C4-2B (cell line): ENCODE measurements around the gene CMIP.

Experiments
- H3K27ac ChIP-seq: fragments of 450-650 bp; 2 replicates; pipeline ENCODE4 v1.5.1; 2017
- ZFX ChIP-seq: fragments of 450-650 bp; IDR thresholded peaks from 2 replicates; pipeline ENCODE4 v1.6.1; 2017
- TF ChIP-seq, protein P1 (sequence below): fragments of 450-650 bp; conservative IDR thresholded peaks from 2 replicates; pipeline ENCODE4 v1.5.1; 2017; ENCODE audit warnings: mild to moderate bottlenecking

Gene CMIP

DNA sequence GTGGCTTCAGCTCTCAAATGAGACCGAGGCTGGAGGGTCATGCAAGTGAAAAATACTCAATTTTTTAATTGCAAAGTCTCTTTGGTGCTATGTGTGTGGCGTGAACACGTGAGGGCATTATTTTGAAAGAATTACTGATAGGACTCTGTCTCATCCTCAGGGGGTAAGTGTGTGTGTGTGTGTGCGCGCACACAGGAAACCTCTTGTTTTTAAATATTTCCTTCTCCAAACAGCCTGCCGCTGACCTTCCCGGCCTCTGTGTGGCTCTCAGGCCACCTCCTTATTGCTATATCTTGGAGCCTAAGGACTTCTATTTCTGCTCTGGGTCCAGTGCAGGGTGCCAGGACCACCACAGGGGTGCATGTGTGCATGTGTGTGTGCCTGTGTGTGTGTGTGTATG lies 99.7 kb downstream of the CMIP start:
- H3K27ac ChIP-seq: no peak overlapping the region
- TF ChIP-seq, protein P1, sequence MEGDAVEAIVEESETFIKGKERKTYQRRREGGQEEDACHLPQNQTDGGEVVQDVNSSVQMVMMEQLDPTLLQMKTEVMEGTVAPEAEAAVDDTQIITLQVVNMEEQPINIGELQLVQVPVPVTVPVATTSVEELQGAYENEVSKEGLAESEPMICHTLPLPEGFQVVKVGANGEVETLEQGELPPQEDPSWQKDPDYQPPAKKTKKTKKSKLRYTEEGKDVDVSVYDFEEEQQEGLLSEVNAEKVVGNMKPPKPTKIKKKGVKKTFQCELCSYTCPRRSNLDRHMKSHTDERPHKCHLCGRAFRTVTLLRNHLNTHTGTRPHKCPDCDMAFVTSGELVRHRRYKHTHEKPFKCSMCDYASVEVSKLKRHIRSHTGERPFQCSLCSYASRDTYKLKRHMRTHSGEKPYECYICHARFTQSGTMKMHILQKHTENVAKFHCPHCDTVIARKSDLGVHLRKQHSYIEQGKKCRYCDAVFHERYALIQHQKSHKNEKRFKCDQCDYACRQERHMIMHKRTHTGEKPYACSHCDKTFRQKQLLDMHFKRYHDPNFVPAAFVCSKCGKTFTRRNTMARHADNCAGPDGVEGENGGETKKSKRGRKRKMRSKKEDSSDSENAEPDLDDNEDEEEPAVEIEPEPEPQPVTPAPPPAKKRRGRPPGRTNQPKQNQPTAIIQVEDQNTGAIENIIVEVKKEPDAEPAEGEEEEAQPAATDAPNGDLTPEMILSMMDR: no peak

GRCh38 chr16:81544700-81545271 lies 100.2 kb downstream of the CMIP start:
- H3K27ac ChIP-seq: no peak overlapping the region
- no peak for TF ChIP-seq ZFX

DNA sequence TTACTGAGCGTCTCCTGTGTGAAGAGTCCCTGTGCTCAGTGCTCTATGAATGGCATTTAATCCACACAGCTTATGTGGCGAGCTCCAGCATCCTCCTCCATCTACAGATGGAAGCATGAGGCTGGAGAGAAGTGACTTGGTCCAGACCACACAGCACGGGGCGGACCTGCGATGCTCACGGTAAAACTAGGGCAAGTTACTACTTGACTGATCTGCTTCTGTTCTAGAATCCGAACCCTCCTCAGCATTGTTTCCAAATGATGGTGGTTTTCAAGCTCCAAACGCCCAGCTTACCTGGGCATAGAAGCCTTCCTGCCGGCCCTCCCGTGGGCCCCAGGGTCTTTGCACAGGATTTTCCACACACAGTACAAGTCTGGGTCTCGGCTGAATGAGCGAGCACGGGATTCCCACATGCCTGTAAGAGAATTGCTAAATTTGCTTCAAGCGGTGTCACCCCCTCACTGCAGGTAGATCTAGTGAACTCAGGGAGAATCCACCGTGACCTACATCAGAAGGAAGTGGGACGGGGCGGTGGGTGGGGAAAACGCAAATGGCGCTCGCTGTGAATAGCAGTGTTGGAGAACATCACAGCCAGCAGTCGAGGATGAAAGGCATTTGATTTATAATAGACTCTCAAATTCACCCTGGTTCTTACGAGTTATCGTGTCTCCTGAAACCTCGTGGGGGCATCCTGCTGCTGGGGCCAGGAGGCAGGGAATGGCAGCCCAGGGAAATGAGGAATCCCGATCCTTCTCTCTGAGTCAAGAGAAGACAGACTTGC lies 101.1 kb downstream of the CMIP start:
- no peak for TF ChIP-seq ZFX
- TF ChIP-seq, protein P1: no peak
- no peak overlapping the region for H3K27ac ChIP-seq

DNA sequence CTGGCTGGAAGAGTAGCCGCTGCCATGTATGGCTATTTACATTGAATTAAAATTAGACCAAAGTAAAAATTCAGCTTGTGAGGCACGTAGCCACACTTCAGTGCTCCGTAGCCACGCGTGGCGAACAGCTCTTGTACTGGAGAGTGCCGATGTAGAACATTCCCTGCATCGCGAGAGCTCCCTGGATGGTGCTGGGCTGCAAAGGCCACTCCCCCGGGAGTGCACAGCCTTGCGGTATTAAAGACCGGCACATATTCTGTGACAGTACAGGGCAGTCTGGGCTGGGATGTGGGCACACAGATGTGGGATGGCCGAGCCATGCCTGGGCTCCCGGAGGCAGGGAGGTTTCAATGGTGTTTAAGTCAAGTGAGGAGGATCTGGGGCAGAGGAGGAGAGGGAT lies 102.2 kb downstream of the CMIP start:
- H3K27ac ChIP-seq: no peak overlapping the region
- TF ChIP-seq, protein P1: no peak
- TF ChIP-seq ZFX: no peak

- H3K27ac ChIP-seq: no peak overlapping the region
- TF ChIP-seq ZFX: no peak
- TF ChIP-seq, protein P1: no peak
Measured at GRCh38 chr16:81547194-81547938, 102.8 kb downstream of the CMIP start.

DNA sequence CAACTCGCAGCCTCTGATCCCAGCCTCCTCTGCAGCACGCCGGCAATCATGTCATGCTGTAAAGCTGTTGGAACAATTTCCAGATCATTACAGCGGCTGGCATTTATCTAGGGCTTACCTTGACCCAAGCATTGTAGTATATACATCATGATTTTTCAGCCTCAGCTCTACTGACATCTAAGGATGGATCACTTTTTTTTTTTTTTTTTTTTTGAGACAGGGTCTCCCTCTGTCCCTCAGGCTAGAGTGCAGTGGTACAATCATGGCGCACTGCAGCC lies 103.3 kb downstream of the CMIP start:
- TF ChIP-seq, protein P1: no peak
- TF ChIP-seq ZFX: no peak
- H3K27ac ChIP-seq: no peak overlapping the region

DNA sequence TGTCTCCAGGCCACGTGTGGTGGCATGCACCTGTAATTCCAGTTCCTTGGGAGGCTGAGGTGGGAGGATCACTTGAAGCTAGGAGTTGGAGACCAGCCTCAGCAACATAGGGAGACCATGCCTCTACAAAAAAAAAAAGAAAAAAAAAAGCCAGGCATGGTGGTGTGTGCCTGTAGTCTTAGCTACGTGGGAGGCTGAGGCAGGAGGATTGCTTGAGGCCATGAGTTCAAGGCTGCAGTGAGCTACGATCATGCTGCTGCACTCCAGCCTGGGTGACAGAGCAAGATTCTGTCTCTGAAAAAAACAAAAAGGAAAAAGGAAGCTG lies 103.9 kb downstream of the CMIP start:
- TF ChIP-seq ZFX: no peak
- TF ChIP-seq, protein P1: no peak
- H3K27ac ChIP-seq: no peak overlapping the region
